Transverse colon (tissue), 4 donors: ENCODE results near the gene NISCH. TPM values are rescaled to one million over a fixed set of nuclear protein-coding genes. Genes with fewer than 3 reads are reported as not detected.

ENCODE experiments used
- DNase-seq: peaks from one replicate; pipeline ENCODE4 v3.0.0-alpha.2; 2019
- H3K27ac ChIP-seq, 4 donors: fragments of 200-600 bp; sonication (generic); 2 replicates each; pipeline ENCODE4 v1.5.1; 2016 to 2018; ENCODE audit warnings: inconsistent platforms in 4 of 4
- H3K27me3 ChIP-seq: fragments of 200-600 bp; sonication (generic); 2 replicates; pipeline ENCODE4 v1.5.1; 2017; ENCODE audit warnings: inconsistent platforms
- H3K36me3 ChIP-seq, 4 donors: fragments of 200-600 bp; sonication (generic); 2 replicates each; pipeline ENCODE4 v1.5.1; 2017 to 2019; ENCODE audit warnings: inconsistent platforms in 4 of 4
- H3K4me1 ChIP-seq, 4 donors: fragments of 200-600 bp; sonication (generic); 2 replicates each; pipeline ENCODE4 v1.5.1; 2017 to 2020; ENCODE audit warnings: inconsistent platforms in 4 of 4
- H3K4me3 ChIP-seq, 4 donors: fragments of 200-600 bp; sonication (generic); 1 replicate in 1 of 4; 2 replicates in 3 of 4; pipeline versions ENCODE4 v1.5.1 to v1.6.1; 2017 to 2019; ENCODE audit warnings: inconsistent platforms in 4 of 4
- H3K9me3 ChIP-seq, 2 donors: fragments of 200-600 bp; sonication (generic); 2 replicates each; pipeline ENCODE4 v1.5.1; 2017 to 2019; ENCODE audit warnings: inconsistent platforms in 2 of 2
- EP300 ChIP-seq: sonication (generic); formaldehyde crosslinking; IDR thresholded peaks from one replicate; pipeline ENCODE4 v1.6.1; 2017; ENCODE audit warnings: antibody characterized with exemption, low read depth
- POLR2A ChIP-seq: fragments of 450-650 bp; IDR thresholded peaks from one replicate; pipeline ENCODE4 v1.6.1; 2016; ENCODE audit warnings: antibody characterized with exemption, mild to moderate bottlenecking, moderate library complexity
- POLR2AphosphoS5 ChIP-seq, 3 donors: sonication (generic); formaldehyde crosslinking; IDR thresholded peaks; one replicate each; pipeline ENCODE4 v1.6.1; 2016; ENCODE audit warnings: antibody characterized with exemption in 3 of 3
- WGBS, 2 donors: methylation state at CpG; one replicate each; pipeline ENCODE4 v1.1.5; 2018; ENCODE audit warnings: low coverage in 1 of 2; 5-methylcytosine and 5-hydroxymethylcytosine counted together
- in situ Hi-C, 4 donors: fragments of 200-750 bp; cut with MboI; loops; one replicate each; pipeline versions ENCODE4 v1.15.0 to v1.15.1; 2017; ENCODE audit warnings: low sequenced_read_pairs in 3 of 4, low pct_ligation_motif_present in 1 of 4, low pct_unique_long_range_greater_than_20kb in 1 of 4
- intact Hi-C: fragments of 100-400 bp; cut with DNase I; formaldehyde crosslinking; loops from one replicate; pipeline ENCODE4 v1.15.1; 2023; ENCODE audit warnings: low total_unique reads
- total RNA-seq, 4 donors: library from RNA; depleted of rRNA; stranded (reverse); fragments of >200 nt; gene quantifications; one replicate each; pipeline ENCODE4 v1.1.0, GENCODE V29; 2016
- TF ChIP-seq, protein P1 (sequence below), 5 experiments: fragments of 200-600 bp in 3 of 5; fragments of 450-650 bp in 2 of 5; sonication (generic) in 3 of 5; IDR thresholded peaks; 1 replicate in 2 of 5; 2 replicates in 3 of 5; pipeline ENCODE4 v1.5.1; 2016 to 2017; ENCODE audit warnings: antibody characterized with exemption in 5 of 5, inconsistent platforms in 3 of 5, mild to moderate bottlenecking in 2 of 5, moderate library complexity in 1 of 5

The NISCH gene
- total RNA-seq, 4 donors from 2014 or later = 72.0 to 137 (median 98.6) TPM

- no peak for TF ChIP-seq EP300
- TF ChIP-seq, protein P1, sequence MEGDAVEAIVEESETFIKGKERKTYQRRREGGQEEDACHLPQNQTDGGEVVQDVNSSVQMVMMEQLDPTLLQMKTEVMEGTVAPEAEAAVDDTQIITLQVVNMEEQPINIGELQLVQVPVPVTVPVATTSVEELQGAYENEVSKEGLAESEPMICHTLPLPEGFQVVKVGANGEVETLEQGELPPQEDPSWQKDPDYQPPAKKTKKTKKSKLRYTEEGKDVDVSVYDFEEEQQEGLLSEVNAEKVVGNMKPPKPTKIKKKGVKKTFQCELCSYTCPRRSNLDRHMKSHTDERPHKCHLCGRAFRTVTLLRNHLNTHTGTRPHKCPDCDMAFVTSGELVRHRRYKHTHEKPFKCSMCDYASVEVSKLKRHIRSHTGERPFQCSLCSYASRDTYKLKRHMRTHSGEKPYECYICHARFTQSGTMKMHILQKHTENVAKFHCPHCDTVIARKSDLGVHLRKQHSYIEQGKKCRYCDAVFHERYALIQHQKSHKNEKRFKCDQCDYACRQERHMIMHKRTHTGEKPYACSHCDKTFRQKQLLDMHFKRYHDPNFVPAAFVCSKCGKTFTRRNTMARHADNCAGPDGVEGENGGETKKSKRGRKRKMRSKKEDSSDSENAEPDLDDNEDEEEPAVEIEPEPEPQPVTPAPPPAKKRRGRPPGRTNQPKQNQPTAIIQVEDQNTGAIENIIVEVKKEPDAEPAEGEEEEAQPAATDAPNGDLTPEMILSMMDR (IDR thresholded peaks at IDR 0.05) = no peak
- TF ChIP-seq POLR2A = no peak
- TF ChIP-seq POLR2AphosphoS5 (IDR thresholded peaks at IDR 0.05) = no peak
- intact Hi-C loops (no loop called here), in situ Hi-C loops (no loop called here)
- WGBS, 2 donors = 91% methylated on average over 4 of the region's 4 CpGs; no CpG with 5 or more reads in 1 of the 2 donors
- H3K4me1 ChIP-seq = peaks cover under 1 to 19% (median 6%) of the 10 kb centered on the region in 4 donors
- H3K36me3 ChIP-seq = peaks cover 0 to 28% (median 13%) of the 10 kb centered on the region in 4 donors
- H3K27ac ChIP-seq = no peak overlapping the region
- no peaks in the 10 kb centered on the region for H3K9me3 ChIP-seq
- no peak for DNase-seq
- H3K4me3 ChIP-seq = no peak overlapping the region
- no peaks in the 10 kb centered on the region for H3K27me3 ChIP-seq
Observed at GRCh38 chr3:52470920-52471319, 15.5 kb downstream of the NISCH start.

- peaks cover 0 to 35% (median 16%) of the 10 kb centered on the region in 4 donors for H3K36me3 ChIP-seq
- in situ Hi-C loops = no loop called here
- H3K27me3 ChIP-seq = no peaks in the 10 kb centered on the region
- H3K4me3 ChIP-seq = no peak overlapping the region
- WGBS, 2 donors = 69% methylated on average over 20 of the region's 26 CpGs; no CpG with 5 or more reads in 1 of the 2 donors
- DNase-seq = peak; percentile 63
- H3K9me3 ChIP-seq = no peaks in the 10 kb centered on the region
- intact Hi-C loops = no loop called here
- no peak overlapping the region for H3K27ac ChIP-seq
- TF ChIP-seq EP300 = no peak
- no peak for TF ChIP-seq POLR2AphosphoS5 (IDR thresholded peaks at IDR 0.05)
- TF ChIP-seq POLR2A = no peak
- TF ChIP-seq, protein P1 (IDR thresholded peaks at IDR 0.05) = peak; percentile 52 to 69 (median 58)
- H3K4me1 ChIP-seq = peaks cover 0 to 16% (median 6%) of the 10 kb centered on the region in 4 donors
Observed at GRCh38 chr3:52471371-52472238, 16.2 kb downstream of the NISCH start.

- H3K4me3 ChIP-seq = no peak overlapping the region
- no peak overlapping the region for H3K27ac ChIP-seq
- no peaks in the 10 kb centered on the region for H3K27me3 ChIP-seq
- intact Hi-C loops = no loop called here
- no peak for DNase-seq
- TF ChIP-seq POLR2AphosphoS5 (IDR thresholded peaks at IDR 0.05) (no peak), EP300 (no peak), POLR2A (no peak)
- TF ChIP-seq, protein P1 (IDR thresholded peaks at IDR 0.05) = no peak
- H3K36me3 ChIP-seq = peaks cover 0 to 43% (median 20%) of the 10 kb centered on the region in 4 donors
- 77 to 78% methylated on average over 2 to 14 of the region's 14 CpGs for WGBS, 2 donors
- in situ Hi-C loops = no loop called here
- H3K9me3 ChIP-seq = no peaks in the 10 kb centered on the region
- peaks cover 0 to 15% (median 6%) of the 10 kb centered on the region in 4 donors for H3K4me1 ChIP-seq
Observed at GRCh38 chr3:52472239-52473000, 17.0 kb downstream of the NISCH start.

DNA sequence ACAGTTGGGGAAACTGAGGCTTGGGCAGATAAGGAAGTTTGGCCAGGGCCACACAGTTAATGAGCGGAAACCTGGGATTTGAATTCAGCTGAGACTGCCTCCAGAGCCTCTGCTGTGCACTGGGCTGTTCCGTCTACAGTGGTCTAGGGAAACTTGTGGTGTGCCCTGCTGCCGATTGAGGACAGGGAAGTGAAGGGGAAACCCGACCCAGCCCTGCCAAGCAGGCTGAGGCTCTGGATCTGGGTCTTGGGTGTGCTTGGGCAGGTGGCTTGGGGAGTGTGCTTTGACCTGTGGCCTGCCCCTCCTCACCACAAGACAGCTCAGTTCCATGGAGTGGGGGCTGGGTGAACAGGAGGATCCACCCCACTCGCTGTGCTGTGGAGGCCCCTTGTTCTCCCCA is 17.6 kb downstream of the NISCH start:
- Histone ChIP-seq H3K9me3 (no peaks in the 10 kb centered on the region), H3K4me3 (no peak overlapping the region), H3K36me3 (peaks cover 0 to 48% (median 22%) of the 10 kb centered on the region in 4 donors), H3K27me3 (no peaks in the 10 kb centered on the region), H3K27ac (peak overlapping the region in 1 of 4 donors; percentile 21), H3K4me1 (peaks cover 0 to 14% (median 6%) of the 10 kb centered on the region in 4 donors)
- TF ChIP-seq, protein P1 (IDR thresholded peaks at IDR 0.05) = no peak
- TF ChIP-seq POLR2AphosphoS5 (IDR thresholded peaks at IDR 0.05) (no peak), EP300 (no peak), POLR2A (no peak)
- DNase-seq = no peak
- in situ Hi-C loops (no loop called here), intact Hi-C loops (no loop called here)
- 80% methylated on average over 5 of the region's 5 CpGs; no CpG with 5 or more reads in 1 of the 2 donors for WGBS, 2 donors
